Measurements from ENCODE around the gene ABHD2.

DNA sequence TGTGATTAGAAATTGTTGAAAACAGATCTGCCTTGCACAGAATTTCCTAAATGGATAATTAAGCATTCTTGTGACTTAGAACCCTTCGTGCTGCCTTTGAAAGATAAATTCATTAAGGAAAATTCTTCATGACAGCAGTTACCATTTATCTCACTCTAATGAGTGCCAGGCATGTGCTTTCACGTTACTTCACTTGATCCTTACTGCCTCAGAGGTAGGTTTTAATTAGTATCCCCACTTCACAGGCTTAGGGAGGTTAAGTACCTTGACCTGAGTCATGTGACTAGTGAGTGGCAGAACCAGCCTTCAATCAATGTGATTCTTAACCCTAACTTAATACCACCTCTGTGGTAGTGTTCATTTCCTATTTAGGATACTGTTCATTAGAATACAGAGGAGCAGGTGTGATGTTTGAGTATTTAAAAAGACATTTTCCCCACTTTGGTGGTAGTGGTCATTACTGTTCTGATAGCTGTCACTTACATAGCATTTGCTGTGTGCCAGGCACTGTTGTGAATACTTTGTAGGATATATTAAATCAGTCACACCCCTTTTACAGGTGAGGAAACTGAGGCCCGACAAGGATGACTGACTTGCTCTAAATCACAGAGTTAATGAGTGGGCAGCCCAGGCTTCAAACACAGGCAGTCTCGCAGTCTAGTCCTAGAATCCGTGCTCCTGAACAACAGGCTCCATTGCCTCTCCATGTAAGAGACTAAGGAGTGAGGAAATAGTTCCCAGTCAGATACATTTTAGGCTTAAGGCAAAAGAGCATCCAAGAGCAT is 75.2 kb downstream of the ABHD2 start:
- TF ChIP-seq, protein P1, sequence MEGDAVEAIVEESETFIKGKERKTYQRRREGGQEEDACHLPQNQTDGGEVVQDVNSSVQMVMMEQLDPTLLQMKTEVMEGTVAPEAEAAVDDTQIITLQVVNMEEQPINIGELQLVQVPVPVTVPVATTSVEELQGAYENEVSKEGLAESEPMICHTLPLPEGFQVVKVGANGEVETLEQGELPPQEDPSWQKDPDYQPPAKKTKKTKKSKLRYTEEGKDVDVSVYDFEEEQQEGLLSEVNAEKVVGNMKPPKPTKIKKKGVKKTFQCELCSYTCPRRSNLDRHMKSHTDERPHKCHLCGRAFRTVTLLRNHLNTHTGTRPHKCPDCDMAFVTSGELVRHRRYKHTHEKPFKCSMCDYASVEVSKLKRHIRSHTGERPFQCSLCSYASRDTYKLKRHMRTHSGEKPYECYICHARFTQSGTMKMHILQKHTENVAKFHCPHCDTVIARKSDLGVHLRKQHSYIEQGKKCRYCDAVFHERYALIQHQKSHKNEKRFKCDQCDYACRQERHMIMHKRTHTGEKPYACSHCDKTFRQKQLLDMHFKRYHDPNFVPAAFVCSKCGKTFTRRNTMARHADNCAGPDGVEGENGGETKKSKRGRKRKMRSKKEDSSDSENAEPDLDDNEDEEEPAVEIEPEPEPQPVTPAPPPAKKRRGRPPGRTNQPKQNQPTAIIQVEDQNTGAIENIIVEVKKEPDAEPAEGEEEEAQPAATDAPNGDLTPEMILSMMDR (conservative IDR thresholded peaks at IDR 0.05; ENCODE audit: low read length): no peak
- TF ChIP-seq EZH2phosphoT487 (IDR thresholded peaks at IDR 0.05; ENCODE audit: borderline replicate concordance, low read depth, low read length): no peak

Measured in OCI-LY7 (cell line).